ENCODE data around the gene DDRGK1. TPM values are rescaled to one million over a fixed set of nuclear protein-coding genes. Genes with fewer than 3 reads are reported as not detected.
"Not testable (repeated sequence)": the region's sequence is repeated elsewhere in the genome, so short reads cannot be mapped to it uniquely, and the experiment has no call there.

The DDRGK1 gene
- total and polyA plus RNA-seq, 4 donors, result 16.8 to 72.4 (median 48.5) TPM

DNA sequence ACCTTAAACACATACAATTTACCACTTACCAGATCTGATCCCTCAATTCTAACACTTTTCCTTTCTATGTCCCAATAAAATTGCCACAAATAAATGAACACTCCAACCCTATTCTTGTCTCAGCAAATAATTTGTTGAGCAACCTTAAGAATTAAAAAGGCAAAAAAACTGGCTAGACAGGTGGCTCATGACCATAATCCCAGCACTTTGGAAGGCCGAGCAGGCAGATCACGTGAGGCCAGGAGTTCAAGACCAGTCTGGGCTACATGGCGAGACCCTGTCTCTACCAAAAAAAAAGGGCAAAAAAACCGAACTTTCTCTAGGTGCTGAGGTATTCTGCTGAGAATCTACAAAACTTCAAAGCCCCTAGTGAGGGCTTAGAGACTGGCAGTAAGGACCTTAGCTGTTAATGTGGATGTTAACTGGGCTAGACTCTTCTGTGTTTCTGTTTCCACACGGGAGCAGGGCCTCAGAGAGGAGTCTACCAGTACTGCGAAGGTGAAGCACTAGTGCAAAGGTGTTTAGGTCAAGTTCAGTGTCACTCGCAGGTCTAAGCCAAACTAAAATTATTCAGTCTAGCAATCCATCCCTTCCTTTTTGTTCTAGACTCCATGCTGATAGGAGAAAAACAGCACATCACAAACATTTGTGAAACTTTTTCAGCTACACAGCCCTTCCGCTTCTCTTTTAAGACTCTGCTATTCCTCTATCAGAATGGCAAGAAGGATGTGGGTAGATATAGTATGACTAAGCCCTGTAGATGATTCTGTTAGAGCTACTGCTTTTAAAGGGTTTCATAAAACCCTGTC lies 47.5 kb downstream of the DDRGK1 start (continued):
- TF ChIP-seq, protein P1, sequence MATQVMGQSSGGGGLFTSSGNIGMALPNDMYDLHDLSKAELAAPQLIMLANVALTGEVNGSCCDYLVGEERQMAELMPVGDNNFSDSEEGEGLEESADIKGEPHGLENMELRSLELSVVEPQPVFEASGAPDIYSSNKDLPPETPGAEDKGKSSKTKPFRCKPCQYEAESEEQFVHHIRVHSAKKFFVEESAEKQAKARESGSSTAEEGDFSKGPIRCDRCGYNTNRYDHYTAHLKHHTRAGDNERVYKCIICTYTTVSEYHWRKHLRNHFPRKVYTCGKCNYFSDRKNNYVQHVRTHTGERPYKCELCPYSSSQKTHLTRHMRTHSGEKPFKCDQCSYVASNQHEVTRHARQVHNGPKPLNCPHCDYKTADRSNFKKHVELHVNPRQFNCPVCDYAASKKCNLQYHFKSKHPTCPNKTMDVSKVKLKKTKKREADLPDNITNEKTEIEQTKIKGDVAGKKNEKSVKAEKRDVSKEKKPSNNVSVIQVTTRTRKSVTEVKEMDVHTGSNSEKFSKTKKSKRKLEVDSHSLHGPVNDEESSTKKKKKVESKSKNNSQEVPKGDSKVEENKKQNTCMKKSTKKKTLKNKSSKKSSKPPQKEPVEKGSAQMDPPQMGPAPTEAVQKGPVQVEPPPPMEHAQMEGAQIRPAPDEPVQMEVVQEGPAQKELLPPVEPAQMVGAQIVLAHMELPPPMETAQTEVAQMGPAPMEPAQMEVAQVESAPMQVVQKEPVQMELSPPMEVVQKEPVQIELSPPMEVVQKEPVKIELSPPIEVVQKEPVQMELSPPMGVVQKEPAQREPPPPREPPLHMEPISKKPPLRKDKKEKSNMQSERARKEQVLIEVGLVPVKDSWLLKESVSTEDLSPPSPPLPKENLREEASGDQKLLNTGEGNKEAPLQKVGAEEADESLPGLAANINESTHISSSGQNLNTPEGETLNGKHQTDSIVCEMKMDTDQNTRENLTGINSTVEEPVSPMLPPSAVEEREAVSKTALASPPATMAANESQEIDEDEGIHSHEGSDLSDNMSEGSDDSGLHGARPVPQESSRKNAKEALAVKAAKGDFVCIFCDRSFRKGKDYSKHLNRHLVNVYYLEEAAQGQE (IDR thresholded peaks at IDR 0.05), result no peak
- TF ChIP-seq SP1 (IDR thresholded peaks at IDR 0.05) (no peak), NR2F2 (IDR thresholded peaks at IDR 0.05) (no peak), RAD21 (IDR thresholded peaks at IDR 0.05) (no peak)

DNA sequence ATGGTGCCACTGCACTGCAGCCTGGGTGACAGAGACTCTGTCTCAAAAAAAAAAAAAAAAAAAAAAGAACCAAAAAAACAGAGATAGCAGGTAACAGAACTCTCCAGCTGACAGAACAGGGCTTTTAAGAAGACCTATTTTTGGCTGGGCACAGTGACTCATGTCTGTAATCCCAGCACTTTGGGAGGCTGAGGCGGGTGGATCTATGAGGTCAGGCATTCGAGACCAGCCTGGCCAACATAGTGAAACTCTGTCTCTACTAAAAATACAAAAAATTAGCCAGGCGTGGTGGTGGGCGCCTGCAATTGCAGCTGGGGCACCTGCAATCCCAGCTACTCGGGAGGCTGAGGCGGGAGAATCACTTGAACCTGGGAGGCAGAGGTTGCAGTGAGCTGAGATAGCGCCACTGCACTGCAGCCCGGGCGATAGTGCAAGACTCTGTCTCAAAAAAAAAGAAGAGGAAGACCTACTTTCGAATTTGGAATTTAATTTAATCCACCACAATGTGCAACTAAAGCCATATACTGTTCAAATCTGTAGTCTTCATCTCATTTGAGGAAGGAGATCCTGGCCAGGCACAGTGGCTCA lies 52.3 kb downstream of the DDRGK1 start:
- not testable (repeated sequence) for H3K4me1 ChIP-seq (ENCODE audit: control insufficient read depth in 4 of 4, insufficient read depth in 4 of 4, low read length in 3 of 4); H3K9ac ChIP-seq (ENCODE audit: low read depth in 1 of 2, low read length in 2 of 2); H3K9me3 ChIP-seq (ENCODE audit: control insufficient read depth in 4 of 4, low read length in 3 of 4); H3K27ac ChIP-seq (ENCODE audit: low read depth in 1 of 2, low read length in 2 of 2); DNase-seq (ENCODE audit: low spot score); H3K27me3 ChIP-seq (ENCODE audit: control insufficient read depth in 4 of 4, insufficient read depth in 4 of 4, low read length in 3 of 4); H3K4me3 ChIP-seq (ENCODE audit: low read depth in 1 of 3, low read length in 3 of 3)
- H3K36me3 ChIP-seq (ENCODE audit: control insufficient read depth in 4 of 4, insufficient read depth in 3 of 4, low read depth in 1 of 4, low read length in 3 of 4), result peaks cover 4 to 27% (median 16%) of the 10 kb centered on the region in 4 donors
- 96% methylated on average over 10 of the region's 10 CpGs for WGBS

DNA sequence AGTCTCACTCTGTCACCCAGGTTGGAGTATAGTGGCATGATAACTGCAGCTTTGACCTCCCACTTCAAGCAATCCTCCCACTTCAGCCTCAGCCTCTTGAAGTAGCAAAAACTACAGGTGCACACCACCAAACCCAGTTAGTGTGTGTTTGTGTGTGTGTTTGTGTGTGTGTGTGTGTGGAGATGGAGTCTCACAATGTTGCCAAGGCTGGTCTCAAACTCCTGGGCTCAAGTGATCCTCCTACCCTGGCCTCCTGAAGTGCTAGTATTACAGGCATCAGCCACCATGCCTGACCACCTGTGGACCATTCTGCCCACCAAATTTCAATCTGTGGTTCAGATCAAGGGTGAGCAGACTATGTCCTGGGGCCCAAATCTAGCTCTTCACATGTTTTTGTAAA lies 53.6 kb downstream of the DDRGK1 start:
- no peak overlapping the region for H3K4me3 ChIP-seq (ENCODE audit: low read depth in 1 of 3, low read length in 3 of 3)
- no peaks in the 10 kb centered on the region for H3K9me3 ChIP-seq (ENCODE audit: control insufficient read depth in 4 of 4, low read length in 3 of 4)
- H3K27ac ChIP-seq (ENCODE audit: low read depth in 1 of 2, low read length in 2 of 2), result no peak overlapping the region
- DNase-seq (ENCODE audit: low spot score), result no peak
- no peak for TF ChIP-seq FOXA2 (IDR thresholded peaks at IDR 0.05)
- TF ChIP-seq RAD21 (IDR thresholded peaks at IDR 0.05), result no peak
- TF ChIP-seq JUND (IDR thresholded peaks at IDR 0.05), result no peak
- TF ChIP-seq, protein P1 (IDR thresholded peaks at IDR 0.05), result no peak
- no peak for TF ChIP-seq HNF4G (IDR thresholded peaks at IDR 0.05)
- TF ChIP-seq TAF1 (conservative IDR thresholded peaks at IDR 0.05), result no peak
- TF ChIP-seq, protein P2, sequence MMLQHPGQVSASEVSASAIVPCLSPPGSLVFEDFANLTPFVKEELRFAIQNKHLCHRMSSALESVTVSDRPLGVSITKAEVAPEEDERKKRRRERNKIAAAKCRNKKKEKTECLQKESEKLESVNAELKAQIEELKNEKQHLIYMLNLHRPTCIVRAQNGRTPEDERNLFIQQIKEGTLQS (IDR thresholded peaks at IDR 0.05), result no peak
- no peak for TF ChIP-seq GABPA (IDR thresholded peaks at IDR 0.05 in 1 of 2, conservative IDR thresholded peaks at IDR 0.05 in 1 of 2)
- TF ChIP-seq, protein P3, sequence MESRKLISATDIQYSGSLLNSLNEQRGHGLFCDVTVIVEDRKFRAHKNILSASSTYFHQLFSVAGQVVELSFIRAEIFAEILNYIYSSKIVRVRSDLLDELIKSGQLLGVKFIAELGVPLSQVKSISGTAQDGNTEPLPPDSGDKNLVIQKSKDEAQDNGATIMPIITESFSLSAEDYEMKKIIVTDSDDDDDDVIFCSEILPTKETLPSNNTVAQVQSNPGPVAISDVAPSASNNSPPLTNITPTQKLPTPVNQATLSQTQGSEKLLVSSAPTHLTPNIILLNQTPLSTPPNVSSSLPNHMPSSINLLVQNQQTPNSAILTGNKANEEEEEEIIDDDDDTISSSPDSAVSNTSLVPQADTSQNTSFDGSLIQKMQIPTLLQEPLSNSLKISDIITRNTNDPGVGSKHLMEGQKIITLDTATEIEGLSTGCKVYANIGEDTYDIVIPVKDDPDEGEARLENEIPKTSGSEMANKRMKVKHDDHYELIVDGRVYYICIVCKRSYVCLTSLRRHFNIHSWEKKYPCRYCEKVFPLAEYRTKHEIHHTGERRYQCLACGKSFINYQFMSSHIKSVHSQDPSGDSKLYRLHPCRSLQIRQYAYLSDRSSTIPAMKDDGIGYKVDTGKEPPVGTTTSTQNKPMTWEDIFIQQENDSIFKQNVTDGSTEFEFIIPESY (IDR thresholded peaks at IDR 0.05), result no peak
- no peak for TF ChIP-seq FOXA1 (IDR thresholded peaks at IDR 0.05)
- TF ChIP-seq SP1 (IDR thresholded peaks at IDR 0.05), result no peak
- no peak for TF ChIP-seq EGR1 (IDR thresholded peaks at IDR 0.05; ENCODE audit: low read depth in 2 of 2)
- TF ChIP-seq, protein P4, sequence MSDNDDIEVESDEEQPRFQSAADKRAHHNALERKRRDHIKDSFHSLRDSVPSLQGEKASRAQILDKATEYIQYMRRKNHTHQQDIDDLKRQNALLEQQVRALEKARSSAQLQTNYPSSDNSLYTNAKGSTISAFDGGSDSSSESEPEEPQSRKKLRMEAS (IDR thresholded peaks at IDR 0.05), result no peak
- TF ChIP-seq NR2F2 (IDR thresholded peaks at IDR 0.05), result no peak
- TF ChIP-seq, protein P5, sequence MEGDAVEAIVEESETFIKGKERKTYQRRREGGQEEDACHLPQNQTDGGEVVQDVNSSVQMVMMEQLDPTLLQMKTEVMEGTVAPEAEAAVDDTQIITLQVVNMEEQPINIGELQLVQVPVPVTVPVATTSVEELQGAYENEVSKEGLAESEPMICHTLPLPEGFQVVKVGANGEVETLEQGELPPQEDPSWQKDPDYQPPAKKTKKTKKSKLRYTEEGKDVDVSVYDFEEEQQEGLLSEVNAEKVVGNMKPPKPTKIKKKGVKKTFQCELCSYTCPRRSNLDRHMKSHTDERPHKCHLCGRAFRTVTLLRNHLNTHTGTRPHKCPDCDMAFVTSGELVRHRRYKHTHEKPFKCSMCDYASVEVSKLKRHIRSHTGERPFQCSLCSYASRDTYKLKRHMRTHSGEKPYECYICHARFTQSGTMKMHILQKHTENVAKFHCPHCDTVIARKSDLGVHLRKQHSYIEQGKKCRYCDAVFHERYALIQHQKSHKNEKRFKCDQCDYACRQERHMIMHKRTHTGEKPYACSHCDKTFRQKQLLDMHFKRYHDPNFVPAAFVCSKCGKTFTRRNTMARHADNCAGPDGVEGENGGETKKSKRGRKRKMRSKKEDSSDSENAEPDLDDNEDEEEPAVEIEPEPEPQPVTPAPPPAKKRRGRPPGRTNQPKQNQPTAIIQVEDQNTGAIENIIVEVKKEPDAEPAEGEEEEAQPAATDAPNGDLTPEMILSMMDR (IDR thresholded peaks at IDR 0.05; ENCODE audit: low read depth, low read length, missing input control), result no peak
- no peak for TF ChIP-seq YY1 (IDR thresholded peaks at IDR 0.05)
- no peak for TF ChIP-seq HNF4A (conservative IDR thresholded peaks at IDR 0.05)
- no peak for TF ChIP-seq RXRA (IDR thresholded peaks at IDR 0.05)
- no peaks in the 10 kb centered on the region for H3K27me3 ChIP-seq (ENCODE audit: control insufficient read depth in 4 of 4, insufficient read depth in 4 of 4, low read length in 3 of 4)
- no peaks in the 10 kb centered on the region for H3K4me1 ChIP-seq (ENCODE audit: control insufficient read depth in 4 of 4, insufficient read depth in 4 of 4, low read length in 3 of 4)
- H3K36me3 ChIP-seq (ENCODE audit: control insufficient read depth in 4 of 4, insufficient read depth in 3 of 4, low read depth in 1 of 4, low read length in 3 of 4), result peaks cover 4 to 27% (median 19%) of the 10 kb centered on the region in 4 donors
- no peak overlapping the region for H3K9ac ChIP-seq (ENCODE audit: low read depth in 1 of 2, low read length in 2 of 2)

Measured in liver (tissue), 9 donors.